Keratinocyte (primary cell): ENCODE measurements around the gene GET3. TPM values are rescaled to one million over a fixed set of nuclear protein-coding genes. Genes with fewer than 3 reads are reported as not detected.

Source experiments
- DNase-seq: peaks from one replicate; pipeline ENCODE4 v3.0.0-alpha.2; 2011; ENCODE audit warnings: low read depth, missing footprints, low spot score
- FAIRE-seq: peaks from 2 replicates; lab custom pipeline; 2011; peaks lifted over from hg19 to GRCh38; lab: Jason Lieb, UNC
- H2AFZ ChIP-seq: 2 replicates; pipeline ENCODE4 v1.6.0; 2012; ENCODE audit warnings: low read length, control low read depth, inconsistent platforms; ENCODE audit not compliant: control insufficient read depth
- H3K27ac ChIP-seq: 2 replicates; pipeline ENCODE4 v1.5.1; 2011; ENCODE audit warnings: low read length; ENCODE audit not compliant: control insufficient read depth, insufficient read depth
- H3K27me3 ChIP-seq: 3 replicates; pipeline ENCODE4 v1.6.0; 2011; ENCODE audit warnings: low read length; ENCODE audit not compliant: control insufficient read depth, insufficient read depth; ENCODE audit errors: extremely low read depth
- H3K36me3 ChIP-seq, 2 experiments: 2 replicates in 1 of 2; 3 replicates in 1 of 2; pipeline ENCODE4 v1.5.1; 2011; ENCODE audit warnings: low read length in 2 of 2, mild to moderate bottlenecking in 1 of 2; ENCODE audit not compliant: control insufficient read depth in 2 of 2, insufficient read depth in 2 of 2; ENCODE audit errors: extremely low read depth in 1 of 2
- H3K4me1 ChIP-seq: 3 replicates; pipeline ENCODE4 v1.5.1; 2011; ENCODE audit warnings: low read length; ENCODE audit not compliant: control insufficient read depth, insufficient read depth; ENCODE audit errors: extremely low read depth
- H3K4me2 ChIP-seq: 3 replicates; pipeline ENCODE4 v1.6.0; 2011; ENCODE audit warnings: low read depth, low read length; ENCODE audit not compliant: control insufficient read depth, insufficient read depth; ENCODE audit errors: extremely low read depth
- H3K4me3 ChIP-seq, 3 experiments: fragments of 200-600 bp in 1 of 3; sonication (generic) in 1 of 3; 2 replicates in 2 of 3; 3 replicates in 1 of 3; pipeline ENCODE4 v1.5.1; 2011 to 2016; ENCODE audit warnings: low read length in 3 of 3, mild to moderate bottlenecking in 3 of 3, control low read depth in 2 of 3, inconsistent platforms in 1 of 3, low read depth in 1 of 3, mixed read lengths in 1 of 3, mixed run types in 1 of 3, moderate library complexity in 1 of 3; ENCODE audit not compliant: control insufficient read depth in 2 of 3, insufficient read depth in 2 of 3; ENCODE audit errors: extremely low read depth in 1 of 3
- H3K79me2 ChIP-seq: 2 replicates; pipeline ENCODE4 v1.6.0; 2012; ENCODE audit warnings: low read length; ENCODE audit not compliant: control insufficient read depth, insufficient read depth
- H3K9ac ChIP-seq: 3 replicates; pipeline ENCODE4 v1.6.0; 2011; ENCODE audit warnings: low read length; ENCODE audit not compliant: control insufficient read depth, insufficient read depth; ENCODE audit errors: extremely low read depth
- H3K9me1 ChIP-seq: 3 replicates; pipeline ENCODE4 v1.6.0; 2011; ENCODE audit warnings: low read length; ENCODE audit not compliant: control insufficient read depth, insufficient read depth; ENCODE audit errors: extremely low read depth
- H3K9me3 ChIP-seq: 2 replicates; pipeline ENCODE4 v1.5.1; 2012; ENCODE audit warnings: low read depth, low read length; ENCODE audit not compliant: control insufficient read depth
- H4K20me1 ChIP-seq: 3 replicates; pipeline ENCODE4 v1.6.0; 2011; ENCODE audit warnings: low read length; ENCODE audit not compliant: control insufficient read depth, insufficient read depth; ENCODE audit errors: extremely low read depth
- EZH2 ChIP-seq: IDR thresholded peaks from one replicate; pipeline ENCODE4 v1.6.1; 2012; ENCODE audit warnings: inconsistent platforms, mild to moderate bottlenecking, low read length, moderate library complexity
- dilution Hi-C: fragments of 300-500 bp; cut with MboI; formaldehyde crosslinking; loops from one replicate; pipeline ENCODE4 v1.7.0; 2020; ENCODE audit warnings: low sequenced_read_pairs; ENCODE audit not compliant: extremely low pct_ligation_motif_present
- polyA plus RNA-seq, 5 experiments: library from polyadenylated mRNA; depleted of rRNA in 3 of 5; stranded (reverse) in 3 of 5; stranded (forward) in 1 of 5; unstranded in 1 of 5; fragments of >200 nt; gene quantifications; 1 replicate in 1 of 5; 2 replicates in 3 of 5; 3 replicates in 1 of 5; pipeline versions ENCODE4 v1.2.1 to v1.2.3, GENCODE V29; 2011 to 2012; ENCODE audit warnings: missing spikeins in 2 of 5, low read depth in 1 of 5, low replicate concordance in 1 of 5
- TF ChIP-seq, protein P1 (sequence below), 3 experiments: IDR thresholded peaks in 1 of 3; conservative IDR thresholded peaks in 1 of 3; optimal IDR thresholded peaks in 1 of 3; 2 replicates in 2 of 3; 3 replicates in 1 of 3; pipeline versions ENCODE3 to v1.5.1; 2011; ENCODE audit warnings: low read length in 3 of 3, mild to moderate bottlenecking in 3 of 3, moderate library complexity in 2 of 3, control low read depth in 1 of 3, inconsistent platforms in 1 of 3; ENCODE audit not compliant: insufficient read depth in 2 of 3; ENCODE audit errors: extremely low read depth in 1 of 3

GET3 gene
- polyA plus RNA-seq, 1 donor (not counting 4 experiments of a cell fraction or from before 2014, with no cell fraction given): 104 TPM

DNA sequence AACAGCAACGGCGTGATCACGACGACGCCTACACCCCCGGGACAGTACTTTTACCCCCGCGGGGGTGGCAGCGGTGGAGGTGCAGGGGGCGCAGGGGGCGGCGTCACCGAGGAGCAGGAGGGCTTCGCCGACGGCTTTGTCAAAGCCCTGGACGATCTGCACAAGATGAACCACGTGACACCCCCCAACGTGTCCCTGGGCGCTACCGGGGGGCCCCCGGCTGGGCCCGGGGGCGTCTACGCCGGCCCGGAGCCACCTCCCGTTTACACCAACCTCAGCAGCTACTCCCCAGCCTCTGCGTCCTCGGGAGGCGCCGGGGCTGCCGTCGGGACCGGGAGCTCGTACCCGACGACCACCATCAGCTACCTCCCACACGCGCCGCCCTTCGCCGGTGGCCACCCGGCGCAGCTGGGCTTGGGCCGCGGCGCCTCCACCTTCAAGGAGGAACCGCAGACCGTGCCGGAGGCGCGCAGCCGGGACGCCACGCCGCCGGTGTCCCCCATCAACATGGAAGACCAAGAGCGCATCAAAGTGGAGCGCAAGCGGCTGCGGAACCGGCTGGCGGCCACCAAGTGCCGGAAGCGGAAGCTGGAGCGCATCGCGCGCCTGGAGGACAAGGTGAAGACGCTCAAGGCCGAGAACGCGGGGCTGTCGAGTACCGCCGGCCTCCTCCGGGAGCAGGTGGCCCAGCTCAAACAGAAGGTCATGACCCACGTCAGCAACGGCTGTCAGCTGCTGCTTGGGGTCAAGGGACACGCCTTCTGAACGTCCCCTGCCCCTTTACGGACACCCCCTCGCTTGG lies 55.0 kb downstream of the GET3 start:
- H3K4me2 ChIP-seq: peak overlapping the region; percentile 99
- peaks cover 19% of the 10 kb centered on the region for H3K79me2 ChIP-seq
- peak overlapping the region; percentile 98 for H3K27ac ChIP-seq
- peaks cover 35% of the 10 kb centered on the region for H3K4me1 ChIP-seq
- H4K20me1 ChIP-seq: peaks cover 11% of the 10 kb centered on the region
- peak overlapping the region; percentile 73 to 95 (median 94) for H3K4me3 ChIP-seq
- peak overlapping the region; percentile 97 for H3K9ac ChIP-seq
- no peak overlapping the region for H2AFZ ChIP-seq
- FAIRE-seq: no peak
- TF ChIP-seq, protein P1, sequence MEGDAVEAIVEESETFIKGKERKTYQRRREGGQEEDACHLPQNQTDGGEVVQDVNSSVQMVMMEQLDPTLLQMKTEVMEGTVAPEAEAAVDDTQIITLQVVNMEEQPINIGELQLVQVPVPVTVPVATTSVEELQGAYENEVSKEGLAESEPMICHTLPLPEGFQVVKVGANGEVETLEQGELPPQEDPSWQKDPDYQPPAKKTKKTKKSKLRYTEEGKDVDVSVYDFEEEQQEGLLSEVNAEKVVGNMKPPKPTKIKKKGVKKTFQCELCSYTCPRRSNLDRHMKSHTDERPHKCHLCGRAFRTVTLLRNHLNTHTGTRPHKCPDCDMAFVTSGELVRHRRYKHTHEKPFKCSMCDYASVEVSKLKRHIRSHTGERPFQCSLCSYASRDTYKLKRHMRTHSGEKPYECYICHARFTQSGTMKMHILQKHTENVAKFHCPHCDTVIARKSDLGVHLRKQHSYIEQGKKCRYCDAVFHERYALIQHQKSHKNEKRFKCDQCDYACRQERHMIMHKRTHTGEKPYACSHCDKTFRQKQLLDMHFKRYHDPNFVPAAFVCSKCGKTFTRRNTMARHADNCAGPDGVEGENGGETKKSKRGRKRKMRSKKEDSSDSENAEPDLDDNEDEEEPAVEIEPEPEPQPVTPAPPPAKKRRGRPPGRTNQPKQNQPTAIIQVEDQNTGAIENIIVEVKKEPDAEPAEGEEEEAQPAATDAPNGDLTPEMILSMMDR (optimal IDR thresholded peaks at IDR 0.05 in 1 of 3, IDR thresholded peaks at IDR 0.05 in 1 of 3, conservative IDR thresholded peaks at IDR 0.05 in 1 of 3; ENCODE audit: extremely low read depth in 1 of 3, insufficient read depth in 2 of 3, low read length in 3 of 3): no peak
- no peak for TF ChIP-seq EZH2
- dilution Hi-C loops: no loop called here
- no peaks in the 10 kb centered on the region for H3K9me1 ChIP-seq
- H3K9me3 ChIP-seq: no peaks in the 10 kb centered on the region
- no peaks in the 10 kb centered on the region for H3K27me3 ChIP-seq
- DNase-seq: no peak
- no peaks in the 10 kb centered on the region for H3K36me3 ChIP-seq

DNA sequence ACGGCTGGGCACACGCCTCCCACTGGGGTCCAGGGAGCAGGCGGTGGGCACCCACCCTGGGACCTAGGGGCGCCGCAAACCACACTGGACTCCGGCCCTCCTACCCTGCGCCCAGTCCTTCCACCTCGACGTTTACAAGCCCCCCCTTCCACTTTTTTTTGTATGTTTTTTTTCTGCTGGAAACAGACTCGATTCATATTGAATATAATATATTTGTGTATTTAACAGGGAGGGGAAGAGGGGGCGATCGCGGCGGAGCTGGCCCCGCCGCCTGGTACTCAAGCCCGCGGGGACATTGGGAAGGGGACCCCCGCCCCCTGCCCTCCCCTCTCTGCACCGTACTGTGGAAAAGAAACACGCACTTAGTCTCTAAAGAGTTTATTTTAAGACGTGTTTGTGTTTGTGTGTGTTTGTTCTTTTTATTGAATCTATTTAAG lies 55.6 kb downstream of the GET3 start:
- no peak for DNase-seq
- dilution Hi-C loops: no loop called here

More for the DNA sequence above, 55.6 kb downstream of the GET3 start:
- H4K20me1 ChIP-seq: peaks cover 11% of the 10 kb centered on the region
- no peak overlapping the region for H2AFZ ChIP-seq
- TF ChIP-seq, protein P1 (optimal IDR thresholded peaks at IDR 0.05 in 1 of 3, IDR thresholded peaks at IDR 0.05 in 1 of 3, conservative IDR thresholded peaks at IDR 0.05 in 1 of 3; ENCODE audit: extremely low read depth in 1 of 3, insufficient read depth in 2 of 3, low read length in 3 of 3): no peak
- no peak for TF ChIP-seq EZH2
- no peaks in the 10 kb centered on the region for H3K9me3 ChIP-seq
- peak overlapping the region; percentile 73 to 95 (median 94) for H3K4me3 ChIP-seq
- FAIRE-seq: no peak
- no peaks in the 10 kb centered on the region for H3K9me1 ChIP-seq
- peaks cover 35% of the 10 kb centered on the region for H3K4me1 ChIP-seq
- H3K27me3 ChIP-seq: no peaks in the 10 kb centered on the region
- peak overlapping the region; percentile 97 for H3K9ac ChIP-seq
- H3K36me3 ChIP-seq: no peaks in the 10 kb centered on the region
- H3K27ac ChIP-seq: peak overlapping the region; percentile 98
- peak overlapping the region; percentile 99 for H3K4me2 ChIP-seq
- H3K79me2 ChIP-seq: peaks cover 19% of the 10 kb centered on the region
